ENCODE data around the gene SHPK.
"Not testable (repeated sequence)": the region's sequence is repeated elsewhere in the genome, so short reads cannot be mapped to it uniquely, and the experiment has no call there.

The SHPK gene

DNA sequence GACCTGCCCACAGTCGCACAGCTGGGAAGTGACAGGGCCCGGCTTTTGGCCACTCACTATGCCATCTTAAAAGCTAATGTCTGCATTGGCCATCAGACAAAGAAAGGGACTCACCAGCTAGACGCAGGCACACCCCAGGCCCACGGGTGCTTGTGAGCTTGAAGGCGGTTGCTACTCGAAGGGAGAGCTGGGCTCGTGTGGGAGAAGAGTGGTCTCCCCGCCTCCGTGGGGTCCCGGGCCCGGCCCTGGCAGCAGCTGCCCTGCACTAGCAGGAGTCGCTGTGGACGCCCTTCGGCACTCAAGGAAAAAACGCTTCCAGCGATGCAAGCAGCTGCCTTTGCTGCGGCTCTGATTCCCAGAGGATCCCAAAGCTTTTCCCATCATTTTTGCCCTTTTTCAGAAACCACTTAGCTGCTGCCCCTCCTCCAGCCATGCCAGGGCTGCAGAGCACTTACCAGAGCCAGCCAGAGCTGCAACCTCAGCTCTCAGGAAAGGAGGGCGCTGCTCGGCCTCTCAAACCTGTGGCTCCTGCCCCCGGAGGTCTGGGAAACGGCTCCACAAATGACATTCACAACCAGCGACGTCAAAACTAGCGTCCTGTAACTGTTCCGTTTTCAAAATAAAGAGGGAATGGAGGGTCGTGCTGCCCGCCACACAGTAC, 39.1 kb downstream of the SHPK start:
- DNase-seq (ENCODE audit: low read depth, low spot score), result no peak

DNA sequence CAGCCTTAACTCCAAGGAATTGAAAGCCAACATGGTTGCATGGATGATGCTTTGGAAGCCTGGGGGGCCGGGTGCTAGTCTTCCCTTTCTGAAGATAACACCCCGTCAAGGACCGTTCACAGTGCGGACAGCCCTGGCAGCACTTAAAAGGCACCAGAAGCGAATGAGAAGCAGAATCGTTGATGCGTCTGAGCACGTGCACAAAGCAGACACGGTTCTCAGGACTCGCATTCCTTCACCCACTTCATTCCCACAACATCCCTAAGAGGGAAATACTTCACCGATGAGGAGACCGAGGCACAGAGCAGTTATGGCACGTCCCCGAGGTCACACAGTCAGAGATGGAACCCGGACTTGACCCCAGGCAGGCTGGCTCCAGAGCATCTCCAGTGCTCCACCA, 41.1 kb downstream of the SHPK start:
- no peak for DNase-seq (ENCODE audit: low read depth, low spot score)

More for the DNA sequence above, 39.1 kb downstream of the SHPK start:
- no peak overlapping the region for H3K4me3 ChIP-seq (ENCODE audit: low read length)

DNA sequence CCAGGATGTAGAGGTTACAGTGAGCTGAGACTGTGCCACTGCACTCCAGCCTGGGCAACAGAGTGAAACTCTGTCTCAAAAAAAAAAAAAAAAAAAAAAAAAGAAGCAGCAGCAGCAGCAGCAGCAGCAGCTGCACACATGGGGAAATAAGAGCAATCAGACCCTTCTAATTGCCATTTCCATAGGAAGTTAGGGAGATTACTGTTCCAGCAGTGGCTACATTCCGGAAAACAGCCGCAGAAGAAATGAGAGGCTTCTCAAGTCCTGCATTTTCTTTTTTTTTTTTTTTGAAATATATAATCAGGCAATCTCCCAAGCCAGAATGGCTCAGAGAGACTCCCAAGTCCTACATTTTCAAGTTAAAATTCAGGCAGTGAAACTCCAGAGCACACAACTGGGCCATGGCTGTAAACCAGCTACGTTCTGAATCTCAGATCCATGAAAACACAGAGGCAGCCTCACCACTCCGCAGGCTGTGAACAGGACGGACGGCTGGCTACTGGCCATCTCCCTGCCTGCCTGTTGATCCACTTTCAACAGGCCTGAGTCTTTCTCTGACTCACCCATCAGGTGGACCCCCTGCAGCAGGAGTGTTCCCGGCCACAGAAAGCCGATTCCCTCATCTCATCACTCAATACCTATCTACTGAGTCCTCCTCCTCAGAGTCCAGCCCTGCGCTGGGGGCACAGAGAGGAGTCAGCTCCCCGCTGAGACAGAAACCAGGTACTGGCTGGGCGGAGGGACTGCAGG, 41.8 kb downstream of the SHPK start:
- DNase-seq (ENCODE audit: low read depth, low spot score), result no peak

More for the DNA sequence above, 41.1 kb downstream of the SHPK start:
- H3K4me3 ChIP-seq (ENCODE audit: low read length), result no peak overlapping the region

DNA sequence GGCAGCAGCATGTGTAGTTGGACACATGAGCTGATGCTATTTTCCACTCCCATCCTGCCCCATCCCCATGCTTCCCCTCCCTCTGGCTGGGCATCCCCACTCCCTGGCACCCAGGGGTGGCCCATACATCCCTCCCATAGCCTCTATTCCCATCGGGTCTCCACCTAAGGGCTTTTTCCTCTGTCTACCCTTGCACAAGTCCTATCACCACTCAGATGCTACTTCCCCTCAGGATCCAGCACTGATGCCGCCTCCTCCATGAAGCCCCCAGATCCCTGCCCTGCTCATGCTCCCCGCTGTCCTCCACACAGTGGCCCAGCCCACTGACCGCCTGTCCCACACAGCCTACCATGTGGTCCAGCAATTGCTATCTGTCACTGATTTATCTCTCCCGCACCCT, 42.7 kb downstream of the SHPK start:
- no peak overlapping the region for H3K4me3 ChIP-seq (ENCODE audit: low read length)
- DNase-seq (ENCODE audit: low read depth, low spot score), result no peak

More for the DNA sequence above, 41.8 kb downstream of the SHPK start:
- H3K4me3 ChIP-seq (ENCODE audit: low read length), result no peak overlapping the region

DNA sequence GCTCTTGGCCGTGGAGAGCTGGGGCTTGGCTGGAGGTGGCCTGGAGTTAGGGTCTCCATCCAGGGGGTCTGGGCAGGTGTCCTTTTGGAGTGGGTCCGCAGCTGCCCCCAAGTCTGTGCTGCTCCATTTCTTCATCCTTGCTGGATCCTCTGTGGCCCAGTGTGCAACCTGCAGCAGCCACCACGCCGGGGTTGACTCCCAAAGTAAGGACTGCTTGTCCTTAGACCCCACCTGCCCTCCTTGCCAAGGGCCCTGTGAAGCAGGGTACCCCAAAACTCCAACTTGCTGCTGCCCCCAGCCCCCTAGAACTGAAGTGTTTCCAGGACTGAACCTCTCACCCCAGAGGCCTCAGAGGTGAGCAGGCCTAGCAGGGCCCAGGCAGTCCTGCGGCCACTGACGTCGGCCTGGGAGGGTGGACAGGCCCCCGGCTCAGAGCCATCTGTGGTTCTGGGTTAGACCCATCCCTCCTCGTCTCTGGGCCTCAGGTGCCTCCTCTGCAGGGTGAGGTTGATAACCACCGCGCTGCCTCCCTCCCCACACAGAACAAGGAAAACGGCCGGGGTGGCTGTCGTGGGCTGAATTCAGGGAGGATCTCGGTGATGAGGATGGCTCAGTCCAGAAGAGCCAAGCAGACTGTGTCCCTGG, 43.7 kb downstream of the SHPK start:
- DNase-seq (ENCODE audit: low read depth, low spot score), result no peak

DNA sequence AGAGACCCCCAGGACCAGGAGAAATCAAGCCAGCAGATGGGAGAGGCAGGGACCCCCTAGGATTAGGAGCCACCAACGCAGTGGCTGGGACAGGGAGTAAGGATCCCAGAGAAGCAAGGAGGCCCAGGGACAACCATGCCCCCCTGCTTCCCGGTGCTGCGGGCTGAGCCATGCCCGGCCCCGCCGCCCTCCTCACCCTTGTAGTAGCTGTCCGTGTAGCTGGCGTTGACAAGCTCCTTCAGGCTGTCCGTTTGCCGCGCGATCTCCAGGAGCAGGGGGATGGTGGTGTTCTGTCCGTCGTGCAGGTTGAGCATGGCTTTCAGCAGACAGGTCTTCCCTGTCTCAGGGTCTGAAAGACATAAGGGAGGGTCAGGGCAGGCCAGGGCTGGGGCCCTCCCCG, 45.3 kb downstream of the SHPK start:
- no peak overlapping the region for H3K4me3 ChIP-seq (ENCODE audit: low read length)
- DNase-seq (ENCODE audit: low read depth, low spot score), result no peak

More for the DNA sequence above, 43.7 kb downstream of the SHPK start:
- no peak overlapping the region for H3K4me3 ChIP-seq (ENCODE audit: low read length)

DNA sequence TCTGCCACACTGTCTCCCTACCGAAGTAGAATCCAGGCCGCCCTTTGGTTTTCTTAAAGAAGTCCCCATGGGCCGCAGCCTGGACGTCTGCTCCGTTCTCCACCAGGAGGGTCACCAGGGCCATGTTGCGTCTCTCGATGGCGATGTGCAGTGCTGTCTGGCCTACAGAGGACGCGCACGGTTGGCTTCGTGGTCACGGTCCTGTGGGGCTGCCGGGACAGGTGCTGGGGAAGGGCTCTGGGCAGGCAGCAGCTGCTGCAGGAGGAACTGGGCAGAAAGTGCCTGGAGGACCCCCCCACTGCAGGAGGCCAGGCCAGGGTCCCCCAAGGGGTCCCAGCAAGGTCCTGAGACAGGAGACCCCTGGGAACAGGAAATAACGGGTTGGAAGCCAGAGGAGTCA, 45.8 kb downstream of the SHPK start:
- no peak for DNase-seq (ENCODE audit: low read depth, low spot score)
- no peak overlapping the region for H3K4me3 ChIP-seq (ENCODE audit: low read length)

DNA sequence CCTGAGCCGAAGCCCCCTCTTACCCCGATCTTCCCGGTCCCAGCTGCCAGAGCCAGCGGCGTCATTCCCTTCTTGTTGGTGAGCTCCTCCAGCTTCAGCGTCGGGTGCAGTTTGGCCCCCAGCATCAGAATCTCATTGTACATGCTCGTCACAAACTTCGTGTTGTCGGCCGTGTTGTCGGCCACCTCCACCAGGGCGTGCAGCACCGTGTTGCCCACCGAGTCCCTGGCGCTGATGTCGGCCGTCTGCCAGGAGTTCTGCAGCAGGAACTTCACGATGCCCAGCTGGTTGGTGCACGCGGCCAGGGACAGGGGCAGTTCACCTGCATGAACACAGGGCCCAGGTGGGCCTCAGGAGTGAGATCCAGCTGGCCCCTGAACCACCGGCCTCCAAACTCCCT, 46.3 kb downstream of the SHPK start:
- DNase-seq (ENCODE audit: low read depth, low spot score), result no peak
- H3K4me3 ChIP-seq (ENCODE audit: low read length), result no peak overlapping the region

DNA sequence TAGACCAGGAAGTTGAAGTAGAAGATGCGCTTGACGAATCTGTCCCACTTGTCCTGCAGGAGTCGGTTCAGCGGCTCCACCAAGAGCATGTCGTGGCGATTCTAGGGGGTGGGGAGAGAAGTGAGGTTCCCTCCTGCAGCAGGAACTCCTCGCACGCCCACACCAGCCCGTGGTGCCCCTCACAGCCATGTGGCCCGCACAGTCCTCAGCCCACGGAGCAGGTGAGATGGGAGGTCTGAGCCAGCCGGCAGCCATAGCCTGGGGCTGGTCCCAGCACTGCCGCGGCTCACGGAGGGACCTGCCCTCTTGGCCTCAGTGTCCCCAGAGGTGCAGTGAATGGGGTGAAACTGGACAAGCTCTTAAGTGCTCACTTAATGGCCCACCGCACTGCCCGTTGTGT, 50.2 kb downstream of the SHPK start:
- H3K4me3 ChIP-seq (ENCODE audit: low read length), result no peak overlapping the region
- no peak for DNase-seq (ENCODE audit: low read depth, low spot score)

DNA sequence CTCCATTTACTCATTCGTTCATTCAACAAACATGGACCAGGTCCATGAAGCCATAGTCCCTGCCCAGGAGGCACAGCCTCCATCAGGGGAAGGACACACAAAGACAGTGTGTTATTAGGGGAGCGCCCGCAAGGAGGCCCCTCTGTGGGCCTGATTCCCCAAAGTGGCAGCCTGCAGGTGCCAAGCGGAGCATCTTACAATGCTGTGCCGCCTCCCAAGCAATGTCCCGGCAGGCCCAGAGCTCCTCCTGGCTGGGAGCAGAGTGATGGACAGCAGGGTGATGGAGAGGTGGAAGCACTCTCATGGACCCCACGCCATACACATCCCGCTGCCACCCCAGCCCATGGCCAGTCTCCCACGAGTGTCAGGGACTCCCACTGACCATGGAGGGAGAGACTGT, 52.6 kb downstream of the SHPK start:
- no peak for DNase-seq (ENCODE audit: low read depth, low spot score)
- no peak overlapping the region for H3K4me3 ChIP-seq (ENCODE audit: low read length)

DNA sequence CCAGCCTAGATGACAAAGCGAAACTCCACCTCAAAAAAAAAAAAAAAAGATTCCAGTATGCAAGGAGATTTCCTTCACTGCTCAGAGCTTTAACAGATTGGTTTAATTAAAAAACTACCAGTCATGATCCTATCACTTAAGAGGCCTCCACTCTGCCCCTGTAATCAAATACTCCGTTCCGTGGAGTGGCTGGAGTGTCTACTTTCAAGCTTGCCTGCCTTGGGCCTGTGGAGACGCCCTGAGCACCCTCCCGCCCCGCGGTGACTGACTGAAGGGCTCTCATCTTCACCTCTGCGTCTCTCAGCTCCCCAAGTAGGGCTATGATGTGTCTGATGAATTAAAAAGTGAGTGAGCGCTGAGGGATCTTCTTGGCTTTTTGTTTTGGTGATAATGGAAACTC, 53.1 kb downstream of the SHPK start:
- DNase-seq (ENCODE audit: low read depth, low spot score), result no peak
- no peak overlapping the region for H3K4me3 ChIP-seq (ENCODE audit: low read length)

DNA sequence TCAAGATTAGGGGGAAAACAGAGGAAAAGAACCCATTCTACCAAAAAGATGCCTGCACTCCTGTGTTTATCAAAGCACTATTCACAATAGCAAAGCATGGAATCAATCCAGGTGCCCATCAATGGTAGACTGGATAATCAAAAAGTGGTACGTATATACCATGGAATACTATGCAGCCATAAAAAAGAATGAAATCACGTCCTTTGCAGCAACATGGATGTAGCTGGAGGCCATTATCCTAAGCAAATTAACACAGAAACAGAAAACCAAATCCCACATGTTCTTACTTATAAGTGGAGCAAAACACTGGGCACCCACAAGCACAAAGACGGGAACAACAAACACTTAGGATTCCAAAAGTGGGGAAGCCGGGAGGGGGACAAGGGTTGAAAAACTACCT, 57.4 kb downstream of the SHPK start:
- DNase-seq (ENCODE audit: low read depth, low spot score); H3K4me3 ChIP-seq (ENCODE audit: low read length): not testable (repeated sequence)

DNA sequence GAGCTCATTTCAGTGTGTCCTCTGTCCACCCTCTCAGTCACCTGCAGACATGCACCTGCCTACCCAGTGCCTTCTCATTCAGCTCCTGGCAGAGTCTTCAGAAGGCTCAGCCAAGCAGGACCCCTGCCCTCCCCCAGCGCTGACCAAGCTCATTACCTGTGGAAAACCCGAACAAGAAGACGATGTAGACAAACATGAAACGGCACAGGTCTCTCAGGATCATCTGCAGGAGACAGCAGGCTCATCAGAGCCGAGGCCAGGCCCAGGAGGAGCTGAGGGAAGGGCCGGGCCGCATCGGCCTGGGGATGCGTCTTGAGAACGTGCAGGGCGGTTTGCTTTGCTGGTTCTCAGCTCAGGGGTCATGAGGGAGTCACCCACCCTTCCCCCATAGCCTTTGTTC, 59.1 kb downstream of the SHPK start:
- no peak overlapping the region for H3K4me3 ChIP-seq (ENCODE audit: low read length)

DNA sequence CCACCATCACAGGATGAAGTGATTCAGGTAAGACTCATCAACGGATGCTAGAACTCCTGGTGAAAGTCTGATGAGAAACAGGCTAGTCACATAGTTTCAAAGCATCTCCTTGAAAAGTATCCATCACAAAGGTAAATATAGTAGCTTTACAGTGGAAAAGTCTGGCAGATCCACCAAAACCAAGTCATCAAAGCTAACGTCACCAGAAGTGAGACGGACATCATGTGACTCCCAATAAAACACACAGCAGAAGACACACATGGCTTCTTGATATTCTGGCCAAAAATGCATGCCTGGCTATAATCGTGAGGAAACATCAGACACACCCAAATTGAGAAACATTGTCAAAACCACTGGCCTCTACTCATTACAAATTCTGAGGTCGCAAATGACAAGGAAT, 60.5 kb downstream of the SHPK start:
- DNase-seq (ENCODE audit: low read depth, low spot score), result no peak
- no peak overlapping the region for H3K4me3 ChIP-seq (ENCODE audit: low read length)

More for the DNA sequence above, 59.1 kb downstream of the SHPK start:
- no peak for DNase-seq (ENCODE audit: low read depth, low spot score)

DNA sequence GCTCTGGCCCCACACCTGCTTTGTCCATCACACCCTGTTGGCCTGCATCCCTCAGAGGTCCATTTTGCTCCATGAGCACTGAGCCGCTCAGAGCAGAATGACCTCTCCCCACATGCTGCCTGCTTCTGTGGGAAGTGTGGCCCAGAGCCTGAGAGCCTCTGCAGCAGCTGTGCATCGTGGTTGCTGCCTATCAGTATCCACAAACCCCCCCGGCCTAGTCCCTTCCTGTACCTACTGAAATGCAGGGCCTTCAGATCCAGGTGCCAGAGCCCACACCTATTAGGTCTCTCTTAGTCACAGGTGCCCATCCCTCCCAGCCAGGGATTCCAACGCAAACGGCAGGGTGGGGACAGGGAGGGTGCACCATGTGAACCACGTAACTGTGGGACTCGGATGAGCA, 61.8 kb downstream of the SHPK start:
- H3K4me3 ChIP-seq (ENCODE audit: low read length), result no peak overlapping the region
- no peak for DNase-seq (ENCODE audit: low read depth, low spot score)

DNA sequence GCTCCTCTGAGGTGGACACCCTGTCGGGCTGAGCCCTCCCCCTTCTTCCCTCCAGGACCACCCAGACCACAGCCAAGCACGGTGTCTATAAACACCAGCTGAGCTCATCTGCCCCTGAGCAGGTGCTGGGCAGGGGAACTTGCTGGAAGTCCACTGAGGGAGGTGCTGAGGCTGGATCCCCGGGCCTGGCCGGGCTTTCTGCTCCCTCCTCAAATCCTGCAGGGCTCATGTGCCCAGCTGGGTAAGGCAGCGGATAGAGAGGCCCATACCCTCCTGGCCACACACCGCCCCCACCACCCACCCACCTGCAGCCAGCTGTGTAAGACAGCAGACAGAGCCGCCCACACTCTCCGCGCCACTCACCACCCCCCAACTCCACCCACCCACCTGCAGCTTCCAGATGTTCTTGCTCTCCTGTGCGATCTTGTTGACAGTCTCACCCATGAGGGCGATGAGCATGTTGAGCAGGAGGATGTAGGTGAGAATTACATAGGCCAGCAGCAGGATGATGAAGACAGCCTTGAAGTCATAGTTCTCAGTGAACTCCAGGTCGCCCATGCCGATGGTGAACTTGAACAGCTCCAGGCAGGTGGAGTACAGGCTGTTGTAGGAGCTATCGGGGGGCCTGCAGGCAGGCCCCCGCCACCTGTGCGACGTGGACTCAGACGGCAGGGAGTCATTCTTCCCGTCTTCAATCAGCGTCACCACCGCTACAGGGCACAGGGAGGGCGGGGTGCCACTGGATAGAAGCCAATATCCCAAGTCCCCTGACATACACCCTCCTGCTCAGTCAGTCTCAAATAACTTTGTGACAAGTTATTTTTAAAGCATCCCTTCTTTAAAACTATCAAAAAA, 62.6 kb downstream of the SHPK start:
- no peak overlapping the region for H3K4me3 ChIP-seq (ENCODE audit: low read length)
- DNase-seq (ENCODE audit: low read depth, low spot score), result no peak

DNA sequence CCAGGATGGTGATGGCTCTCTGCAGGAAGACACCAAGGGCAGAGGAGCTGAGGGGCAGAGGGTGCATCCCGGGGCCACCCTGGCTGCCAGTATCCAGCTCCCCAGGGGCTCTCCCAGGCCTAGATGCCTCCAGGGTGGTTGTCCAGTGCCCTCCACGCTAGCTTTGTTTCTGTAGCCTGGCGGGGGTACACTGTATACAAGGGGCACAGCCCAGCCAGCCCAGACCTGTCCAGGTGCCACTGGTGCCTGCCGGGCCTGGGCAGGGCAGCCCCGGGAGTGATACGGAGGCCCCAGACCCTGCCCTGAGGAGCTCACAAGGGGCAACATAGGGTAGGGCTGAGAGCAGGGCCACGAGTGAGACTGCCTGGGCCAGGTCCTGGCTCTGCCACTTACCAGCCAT, 63.8 kb downstream of the SHPK start:
- H3K4me3 ChIP-seq (ENCODE audit: low read length), result no peak overlapping the region
- DNase-seq (ENCODE audit: low read depth, low spot score), result no peak

DNA sequence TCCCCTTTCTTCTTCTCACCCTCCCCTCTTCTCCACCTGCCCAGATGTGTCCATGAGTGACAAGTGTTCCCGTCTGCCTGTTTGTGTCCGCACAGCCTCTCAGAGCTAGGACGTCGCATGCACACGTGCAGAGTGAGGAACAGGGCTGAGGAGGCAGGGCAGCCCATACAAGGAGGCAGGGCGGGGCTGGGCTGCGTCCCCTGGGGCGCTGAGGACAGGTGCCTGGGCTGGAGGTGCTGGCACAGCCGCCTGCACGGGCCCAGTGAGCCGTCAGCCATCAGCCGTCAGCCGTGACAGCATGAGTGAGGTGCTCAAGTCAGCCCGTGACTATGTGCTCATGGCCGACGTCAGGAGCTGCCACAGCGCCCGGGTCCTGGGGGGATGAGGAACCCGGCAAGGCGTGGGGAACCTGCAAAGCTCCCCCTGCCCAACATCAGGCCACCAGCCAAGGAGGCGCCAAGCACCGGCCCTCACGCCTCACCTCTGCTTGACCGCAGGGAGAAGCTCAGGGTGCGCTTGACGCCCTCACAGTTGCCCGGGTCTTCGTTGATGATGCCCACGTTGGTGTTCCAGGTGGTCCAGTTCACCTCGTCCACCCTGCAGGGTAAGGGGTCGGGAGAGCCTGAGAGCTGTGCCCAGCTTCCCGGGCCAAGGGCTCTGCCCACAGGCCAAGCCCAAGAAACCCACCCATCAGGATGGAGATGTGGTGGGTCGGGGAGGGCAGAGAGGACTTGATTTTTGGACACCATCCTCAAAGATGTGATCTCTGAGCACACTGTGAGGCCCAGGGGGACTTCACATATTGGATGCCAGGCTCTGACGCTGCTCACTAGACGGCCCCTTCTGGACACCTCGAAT, 64.8 kb downstream of the SHPK start:
- H3K4me3 ChIP-seq (ENCODE audit: low read length), result no peak overlapping the region
- no peak for DNase-seq (ENCODE audit: low read depth, low spot score)
